ENCODE measurements around the gene GALNT15.

The GALNT15 gene

GRCh38 chr3:16277471-16277870, 103.0 kb downstream of the GALNT15 start:
- Histone ChIP-seq H3K4me1 (no peaks in the 10 kb centered on the region), H3K36me3 (no peaks in the 10 kb centered on the region), H3K9me3 (no peaks in the 10 kb centered on the region), H3K4me3 (ENCODE audit: low read depth, low read length) (no peak overlapping the region), H3K27me3 (no peaks in the 10 kb centered on the region)
- no peak for TF ChIP-seq CTCF (IDR thresholded peaks at IDR 0.05; ENCODE audit: low read depth, low read length)
- no peak for DNase-seq

GRCh38 chr3:16279010-16279801, 104.7 kb downstream of the GALNT15 start:
- DNase-seq = no peak
- Histone ChIP-seq H3K4me3 (ENCODE audit: low read depth, low read length) (no peak overlapping the region), H3K4me1 (no peaks in the 10 kb centered on the region), H3K9me3 (no peaks in the 10 kb centered on the region), H3K36me3 (no peaks in the 10 kb centered on the region), H3K27me3 (no peaks in the 10 kb centered on the region)
- TF ChIP-seq CTCF (IDR thresholded peaks at IDR 0.05; ENCODE audit: low read depth, low read length) = no peak

GRCh38 chr3:16280671-16281070, 106.2 kb downstream of the GALNT15 start:
- Histone ChIP-seq H3K4me1 (no peaks in the 10 kb centered on the region), H3K4me3 (ENCODE audit: low read depth, low read length) (no peak overlapping the region), H3K27me3 (no peaks in the 10 kb centered on the region), H3K36me3 (no peaks in the 10 kb centered on the region), H3K9me3 (no peaks in the 10 kb centered on the region)
- no peak for DNase-seq
- no peak for TF ChIP-seq CTCF (IDR thresholded peaks at IDR 0.05; ENCODE audit: low read depth, low read length)

Measured in BE2C (cell line).